Astrocyte of the spinal cord (primary cell): ENCODE measurements around the gene ATP2B1.

Experiments
- DNase-seq: peaks from one replicate; pipeline ENCODE4 v3.0.0; 2011; ENCODE audit warnings: low read depth, low spot score
- H3K4me3 ChIP-seq: 2 replicates; pipeline ENCODE4 v1.5.1; 2011; ENCODE audit warnings: low read depth, mild to moderate bottlenecking, low read length, moderate library complexity
- CTCF ChIP-seq: IDR thresholded peaks from 2 replicates; pipeline ENCODE4 v1.5.1; 2012; ENCODE audit warnings: low read depth, mild to moderate bottlenecking, low read length, inconsistent platforms
- in situ Hi-C: cut with HindIII; loops from 2 replicates; pipeline ENCODE4 v1.10.0; 2017; ENCODE audit warnings: low sequenced_read_pairs

Gene ATP2B1

GRCh38 chr12:89632778-89633177 lies 75.9 kb downstream of the ATP2B1 start:
- DNase-seq, result no peak
- in situ Hi-C loops, result no loop called here
- TF ChIP-seq CTCF, result no peak
- no peak overlapping the region for H3K4me3 ChIP-seq

DNA sequence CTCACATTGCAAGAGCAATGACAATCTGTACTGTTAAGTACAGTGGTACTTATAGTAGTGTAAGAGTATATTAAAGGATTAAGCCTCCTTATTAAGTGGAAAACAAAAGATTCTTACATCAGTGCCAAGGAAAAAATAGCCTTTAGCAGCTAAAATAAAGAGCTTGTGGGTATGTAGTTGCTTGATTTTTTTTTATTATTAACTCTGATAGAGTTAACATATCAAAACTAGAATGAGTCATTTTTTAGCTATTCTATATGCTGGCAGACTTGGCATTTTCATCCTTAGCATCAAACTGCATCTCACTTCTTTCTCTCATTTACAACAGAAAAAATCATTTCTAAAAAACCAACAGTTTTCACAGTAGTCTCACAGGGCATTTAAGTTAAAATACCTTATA lies 86.5 kb downstream of the ATP2B1 start:
- DNase-seq, result no peak
- H3K4me3 ChIP-seq, result no peak overlapping the region
- TF ChIP-seq CTCF, result no peak
- in situ Hi-C loops, result no loop called here

DNA sequence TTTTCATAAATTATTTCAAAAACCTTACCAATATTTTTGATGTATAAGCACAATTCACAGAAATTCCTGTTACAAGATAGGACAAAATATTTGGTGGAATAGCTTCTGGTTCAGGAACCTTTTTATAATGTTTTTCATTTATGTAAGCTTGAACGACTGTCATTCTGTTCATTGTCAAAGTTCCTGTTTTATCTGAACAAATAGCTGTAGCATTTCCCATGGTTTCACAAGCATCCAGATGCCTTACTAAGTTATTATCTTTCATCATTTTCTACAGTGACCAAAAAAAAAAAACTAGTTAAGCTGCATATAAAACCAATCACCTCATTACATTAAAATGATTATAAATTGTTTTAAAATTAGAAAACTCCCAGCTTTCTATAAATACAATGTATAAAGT lies 87.1 kb downstream of the ATP2B1 start:
- in situ Hi-C loops, result no loop called here
- no peak for DNase-seq
- no peak overlapping the region for H3K4me3 ChIP-seq
- no peak for TF ChIP-seq CTCF

DNA sequence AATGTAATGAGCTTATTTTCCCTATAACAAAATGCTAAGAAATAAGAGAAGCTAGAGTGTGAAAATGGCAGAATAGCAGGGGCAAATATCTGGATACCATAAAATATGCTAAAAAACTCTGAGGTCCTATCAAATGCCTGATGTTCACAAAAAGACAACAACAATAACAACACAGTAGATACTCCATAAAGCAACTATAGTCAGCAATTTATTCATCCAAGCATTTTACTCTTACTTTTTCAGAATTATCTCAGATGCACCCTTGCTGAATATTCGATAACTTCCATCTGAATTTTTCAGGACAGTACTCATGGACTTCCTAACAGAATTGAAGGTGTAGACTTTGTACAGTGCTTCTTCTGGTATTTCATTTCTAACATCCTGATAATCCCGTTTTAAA lies 88.9 kb downstream of the ATP2B1 start:
- TF ChIP-seq CTCF, result no peak
- DNase-seq, result no peak
- H3K4me3 ChIP-seq, result no peak overlapping the region
- in situ Hi-C loops, result no loop called here

DNA sequence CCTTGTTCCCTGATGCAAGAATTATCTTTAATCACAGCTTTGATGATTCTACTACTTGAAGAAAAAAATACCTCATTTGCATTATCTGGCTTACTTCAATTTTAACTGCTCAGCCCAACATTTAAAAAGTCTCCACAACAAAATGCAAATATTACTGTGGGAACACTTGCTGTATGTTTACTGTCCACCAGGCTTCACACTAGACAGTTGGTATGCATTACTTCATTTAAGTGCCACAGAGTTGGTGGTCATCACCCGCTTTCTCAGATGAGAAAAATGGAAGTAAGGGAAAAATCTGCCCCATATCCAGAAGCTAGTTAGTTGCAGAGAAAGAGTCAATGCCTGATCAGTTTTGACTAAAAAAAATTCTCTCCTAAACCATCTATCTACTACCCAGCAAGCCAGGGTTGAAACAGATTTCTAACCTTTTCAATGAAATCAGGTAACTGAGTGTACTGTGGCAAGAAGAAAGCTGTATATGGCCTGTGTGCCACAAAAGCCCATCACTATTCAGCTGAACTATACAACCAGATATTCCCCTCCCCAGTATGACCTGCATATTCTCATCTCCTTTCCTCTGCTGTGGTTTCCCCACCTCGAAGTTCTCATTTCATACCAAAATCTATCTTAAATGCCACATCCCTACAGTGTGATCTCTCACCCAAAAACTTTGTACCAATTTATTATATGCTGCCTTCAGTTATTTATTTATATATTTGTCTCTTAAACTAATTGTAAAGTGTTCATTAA lies 90.3 kb downstream of the ATP2B1 start:
- no peak overlapping the region for H3K4me3 ChIP-seq
- DNase-seq, result no peak
- TF ChIP-seq CTCF, result no peak
- in situ Hi-C loops, result no loop called here

- H3K4me3 ChIP-seq, result no peak overlapping the region
- DNase-seq, result no peak
- no peak for TF ChIP-seq CTCF
- in situ Hi-C loops, result no loop called here
Observed at GRCh38 chr12:89610366-89610765, 98.3 kb downstream of the ATP2B1 start.

GRCh38 chr12:89603678-89604077 lies 105.0 kb downstream of the ATP2B1 start:
- no peak for DNase-seq
- in situ Hi-C loops, result no loop called here
- H3K4me3 ChIP-seq, result no peak overlapping the region
- no peak for TF ChIP-seq CTCF
